Activated T-helper 1 cell treated with anti-CD3 and anti-CD28 coated beads, Interleukin-12 subunit alpha, Interleukin-12 subunit beta, Interleukin-2, Interleukin-4 antibody, amounts not matched to agents 30 ng/mL and 10 ng/mL and 1 ng/mL, durations not matched to agents 14 hours and 24 hours and 36 hours (primary cell): ENCODE results near the gene YIF1B. TPM values are rescaled to one million over a fixed set of nuclear protein-coding genes. Genes with fewer than 3 reads are reported as not detected.

Experiments used
- DNase-seq: peaks from one replicate; pipeline ENCODE4 v3.0.0; 2021; ENCODE audit warnings: low spot score
- H3K27ac Mint-ChIP-seq: one replicate; pipeline ENCODE4 v1.8.0; 2021; ENCODE audit warnings: mild to moderate bottlenecking, mixed read lengths
- H3K27me3 Mint-ChIP-seq: one replicate; pipeline ENCODE4 v1.8.0; 2022; ENCODE audit warnings: mild to moderate bottlenecking, moderate library complexity, mixed read lengths; ENCODE audit not compliant: insufficient read depth
- H3K36me3 Mint-ChIP-seq: one replicate; pipeline ENCODE4 v1.8.0; 2021; ENCODE audit warnings: low read depth, mixed read lengths
- H3K4me1 Mint-ChIP-seq: one replicate; pipeline ENCODE4 v1.8.0; 2021; ENCODE audit warnings: low read depth, mixed read lengths
- H3K4me3 Mint-ChIP-seq: one replicate; pipeline ENCODE4 v1.8.0; 2021; ENCODE audit warnings: mild to moderate bottlenecking, moderate library complexity, mixed read lengths
- H3K9me3 Mint-ChIP-seq: one replicate; pipeline ENCODE4 v1.8.0; 2021; ENCODE audit warnings: mixed read lengths
- intact Hi-C: fragments of 100-400 bp; cut with micrococcal nuclease; formaldehyde crosslinking; loops from one replicate; pipeline ENCODE4 v1.15.1; 2024
- total RNA-seq: library from RNA; stranded (reverse); gene quantifications from 2 replicates; pipeline ENCODE4 v1.2.3, GENCODE V29; 2022

The YIF1B gene
- total RNA-seq, 1 donor from 2014 or later: 96.0 TPM

DNA sequence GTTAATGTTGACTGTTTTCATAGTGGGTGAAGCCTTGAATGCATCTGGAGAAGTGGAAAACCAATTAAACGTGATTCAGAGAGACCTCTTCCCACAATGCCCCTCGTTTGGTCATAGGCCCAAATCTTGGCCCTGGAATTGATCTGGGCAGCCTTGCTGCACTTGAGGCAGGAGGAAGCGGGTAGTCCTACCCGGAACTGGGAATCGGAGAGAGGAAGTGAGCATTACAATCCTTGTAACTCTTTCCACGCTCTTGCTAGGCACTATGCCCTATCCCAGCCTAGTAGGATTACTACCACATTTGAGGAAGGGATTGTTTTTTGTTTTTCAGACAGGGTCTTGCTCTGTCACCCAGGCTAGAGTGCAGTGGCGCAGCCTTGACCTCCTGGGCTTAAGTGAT lies 7.5 kb upstream of the YIF1B start:
- no peak overlapping the region for H3K27ac Mint-ChIP-seq
- H3K36me3 Mint-ChIP-seq: peaks cover 24% of the 10 kb centered on the region
- H3K9me3 Mint-ChIP-seq: no peaks in the 10 kb centered on the region
- intact Hi-C loops: no loop called here
- DNase-seq: no peak
- no peak overlapping the region for H3K4me3 Mint-ChIP-seq
- peaks cover 42% of the 10 kb centered on the region for H3K4me1 Mint-ChIP-seq
- H3K27me3 Mint-ChIP-seq: no peaks in the 10 kb centered on the region

DNA sequence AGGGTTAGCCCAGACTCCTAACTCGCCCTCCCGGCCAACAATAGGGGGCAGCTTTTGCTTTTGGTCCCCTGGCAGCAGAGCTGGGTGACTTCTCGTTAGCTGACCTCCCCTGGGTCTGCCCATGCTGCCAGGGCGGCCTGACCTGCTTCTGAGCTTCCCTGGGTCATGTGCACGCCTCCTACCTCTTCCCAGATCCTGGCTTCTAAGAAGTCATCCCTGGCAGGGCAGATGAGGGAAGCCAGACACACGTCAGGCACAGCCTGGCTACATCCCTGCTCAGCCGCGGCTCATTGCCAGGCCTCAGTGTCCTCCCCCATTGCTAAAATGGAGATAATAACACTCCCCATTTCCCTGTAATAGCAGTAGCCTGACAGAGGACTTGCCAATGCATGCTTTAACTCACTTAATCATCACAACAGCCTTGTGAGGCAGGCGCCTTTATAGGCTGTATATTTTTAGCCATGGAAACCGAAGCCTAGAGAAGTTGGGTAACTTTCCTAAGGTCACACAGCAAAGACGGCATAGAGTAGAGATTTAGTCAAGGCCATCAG lies 6.0 kb upstream of the YIF1B start:
- H3K27ac Mint-ChIP-seq: no peak overlapping the region
- peaks cover 50% of the 10 kb centered on the region for H3K4me1 Mint-ChIP-seq
- H3K36me3 Mint-ChIP-seq: peaks cover 15% of the 10 kb centered on the region
- intact Hi-C loops: no loop called here
- H3K9me3 Mint-ChIP-seq: no peaks in the 10 kb centered on the region
- peak overlapping the region; percentile 86 for H3K4me3 Mint-ChIP-seq
- DNase-seq: no peak
- no peaks in the 10 kb centered on the region for H3K27me3 Mint-ChIP-seq

DNA sequence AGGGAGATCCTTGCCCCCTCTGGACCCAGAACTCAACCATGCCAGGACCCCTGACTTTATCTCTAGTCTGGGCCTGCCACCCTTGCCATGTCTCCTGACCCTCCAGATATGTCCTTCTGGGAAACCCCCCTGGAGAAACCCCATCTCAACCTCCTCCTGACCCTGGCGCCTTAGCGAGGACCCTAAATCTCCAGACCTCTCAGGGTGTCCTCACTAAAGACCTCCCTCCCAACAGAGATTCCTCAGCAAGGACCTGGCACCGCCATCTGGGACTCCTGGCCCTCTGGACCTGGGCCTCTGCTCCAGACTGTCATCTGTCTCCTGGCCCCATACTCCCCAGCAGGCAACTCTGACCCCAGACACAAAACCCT lies 5.2 kb upstream of the YIF1B start:
- H3K4me3 Mint-ChIP-seq: peak overlapping the region; percentile 86
- H3K4me1 Mint-ChIP-seq: peaks cover 50% of the 10 kb centered on the region
- H3K36me3 Mint-ChIP-seq: peaks cover 14% of the 10 kb centered on the region
- H3K27ac Mint-ChIP-seq: peak overlapping the region; percentile 48
- intact Hi-C loops: no loop called here
- H3K27me3 Mint-ChIP-seq: no peaks in the 10 kb centered on the region
- DNase-seq: no peak
- H3K9me3 Mint-ChIP-seq: no peaks in the 10 kb centered on the region

DNA sequence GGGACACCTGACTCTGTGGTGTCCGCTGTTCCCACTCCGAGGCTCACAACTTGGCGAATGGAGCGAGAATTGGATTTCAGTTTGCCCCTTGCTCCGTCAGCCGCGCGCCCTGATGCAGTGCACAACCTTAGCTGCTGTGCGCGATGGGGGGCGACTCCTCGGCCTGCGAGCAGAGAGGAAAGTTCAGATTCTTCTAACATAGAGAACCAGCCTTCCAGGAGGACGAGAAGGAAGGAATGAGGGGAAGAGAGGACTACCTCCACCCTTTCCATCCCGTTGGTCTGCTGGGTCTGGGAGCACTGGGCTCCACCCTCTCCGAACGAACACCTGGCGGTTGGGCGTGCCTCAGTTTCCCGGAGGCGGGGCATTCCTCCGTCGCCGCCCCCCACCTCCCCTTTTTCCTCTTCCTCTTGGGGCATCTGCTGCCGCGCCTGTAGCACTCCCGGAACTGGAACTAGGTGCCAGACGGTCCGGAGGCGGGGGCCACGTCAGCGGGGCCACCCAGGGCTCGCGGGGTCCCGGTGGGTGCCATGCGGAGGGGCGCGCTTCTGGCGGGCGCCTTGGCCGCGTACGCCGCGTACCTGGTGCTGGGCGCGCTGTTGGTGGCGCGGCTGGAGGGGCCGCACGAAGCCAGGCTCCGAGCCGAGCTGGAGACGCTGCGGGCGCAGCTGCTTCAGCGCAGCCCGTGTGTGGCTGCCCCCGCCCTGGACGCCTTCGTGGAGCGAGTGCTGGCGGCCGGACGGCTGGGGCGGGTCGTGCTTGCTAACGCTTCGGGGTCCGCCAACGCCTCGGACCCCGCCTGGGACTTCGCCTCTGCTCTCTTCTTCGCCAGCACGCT lies 3.9 kb upstream of the YIF1B start, which contains the start of gene KCNK6:
KCNK6 (plus strand) TSS at position 425 of the 838 bp plus-strand sequence; CDS start at position 531, 106 bp downstream.
- intact Hi-C loops: loop anchor here (5.0 kb wide), 1 partner anchor 533 kb away; no protein-coding TSS in a partner anchor
- Mint-ChIP-seq H3K27ac (peak within 1 kb of the TSS; percentile 71), H3K27me3 (no peaks in the 10 kb centered on the region), H3K4me1 (peaks cover 56% of the 10 kb centered on the region), H3K9me3 (no peaks in the 10 kb centered on the region), H3K36me3 (peaks cover 6% of the 10 kb centered on the region), H3K4me3 (peak within 1 kb of the TSS; percentile 86)
- DNase-seq: peak; percentile 52

DNA sequence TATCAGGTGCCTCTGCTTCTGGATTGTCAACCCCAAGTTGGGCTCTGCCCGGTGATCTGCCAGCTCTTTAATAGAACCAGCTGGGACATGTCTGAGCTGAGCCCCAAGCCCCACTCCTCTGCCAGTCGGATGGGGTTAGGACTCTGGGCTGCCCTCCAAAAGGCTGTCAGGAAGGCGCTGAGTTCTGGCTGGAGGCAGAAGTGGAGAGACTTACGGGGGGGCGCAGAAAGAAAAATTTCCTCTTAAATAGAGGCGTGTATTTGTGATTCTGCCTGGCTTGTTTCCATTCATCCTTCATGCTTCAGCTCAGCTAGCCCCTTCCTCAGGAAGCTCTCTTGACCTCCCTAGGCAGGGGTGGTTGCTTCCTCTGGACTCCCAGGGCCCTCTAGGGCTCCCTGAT lies 2.9 kb upstream of the YIF1B start:
- peaks cover 60% of the 10 kb centered on the region for H3K4me1 Mint-ChIP-seq
- H3K36me3 Mint-ChIP-seq: peaks cover 6% of the 10 kb centered on the region
- intact Hi-C loops: loop anchor here (5.0 kb wide), 1 partner anchor 534 kb away; no protein-coding TSS in a partner anchor
- H3K27me3 Mint-ChIP-seq: no peaks in the 10 kb centered on the region
- no peaks in the 10 kb centered on the region for H3K9me3 Mint-ChIP-seq
- no peak overlapping the region for H3K27ac Mint-ChIP-seq
- H3K4me3 Mint-ChIP-seq: peak overlapping the region; percentile 86
- no peak for DNase-seq

DNA sequence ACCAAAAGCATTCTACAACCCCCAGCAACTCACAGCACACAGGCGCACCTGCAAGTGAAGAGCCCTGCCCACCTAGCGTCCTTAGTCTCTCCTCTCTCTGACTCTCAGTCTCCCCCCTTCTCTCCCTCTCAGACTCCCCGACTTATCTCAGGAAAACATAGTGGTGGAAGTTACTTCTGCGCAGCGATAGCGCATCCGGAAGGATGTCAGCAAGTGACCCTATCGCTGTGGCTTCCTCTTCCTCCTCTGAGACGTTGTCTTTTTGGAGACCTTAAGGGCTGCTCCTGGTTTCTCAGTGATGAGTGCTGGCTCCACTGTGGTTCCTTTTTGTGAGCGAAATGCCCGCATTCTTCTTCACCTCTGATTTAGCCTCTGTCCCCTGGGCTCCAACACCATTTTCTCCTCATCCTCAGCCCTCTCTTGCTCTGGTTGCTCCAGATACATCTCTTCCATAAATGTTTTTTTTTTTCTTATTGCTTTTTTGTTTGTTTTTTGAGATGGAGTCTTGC lies 1.4 kb upstream of the YIF1B start:
- peak overlapping the region; percentile 96 for H3K27ac Mint-ChIP-seq
- intact Hi-C loops: loop anchor here (5.0 kb wide), 1 partner anchor 535 kb away; no protein-coding TSS in a partner anchor
- no peaks in the 10 kb centered on the region for H3K27me3 Mint-ChIP-seq
- H3K4me1 Mint-ChIP-seq: peaks cover 57% of the 10 kb centered on the region
- peak; percentile 30 for DNase-seq
- peak overlapping the region; percentile 85 for H3K4me3 Mint-ChIP-seq
- no peaks in the 10 kb centered on the region for H3K9me3 Mint-ChIP-seq
- H3K36me3 Mint-ChIP-seq: peaks cover 8% of the 10 kb centered on the region

DNA sequence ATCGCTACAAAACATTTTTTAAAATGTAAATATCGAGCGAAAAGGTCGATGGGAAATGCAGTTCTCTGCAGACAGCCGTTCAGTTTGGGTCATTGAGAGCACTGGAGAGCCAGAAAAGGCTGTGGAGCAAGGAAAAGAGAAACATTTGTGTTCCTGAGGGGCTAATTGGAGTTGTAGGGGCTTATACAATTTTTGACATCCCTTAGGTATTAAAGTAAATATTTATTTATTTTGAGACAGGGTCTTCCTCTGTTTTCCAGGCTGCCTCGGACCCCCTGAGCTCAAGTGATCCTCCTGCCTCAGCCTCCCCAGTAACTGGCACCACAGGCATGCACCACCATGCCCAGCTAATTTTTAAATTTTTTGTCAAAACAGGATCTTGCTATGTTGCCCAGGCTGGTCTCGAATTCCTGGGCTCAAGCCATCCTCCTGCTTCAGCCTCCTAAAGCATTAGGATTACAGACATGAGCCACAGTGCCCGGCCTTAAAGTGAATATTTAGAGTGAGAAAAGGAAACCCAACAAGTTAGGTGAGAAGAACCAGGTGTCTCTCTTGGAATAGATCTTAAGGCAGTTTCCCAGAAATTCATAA lies 825 bp upstream of the YIF1B start:
- Mint-ChIP-seq H3K27ac (peak overlapping the region; percentile 96), H3K27me3 (no peaks in the 10 kb centered on the region), H3K4me3 (peak overlapping the region; percentile 85), H3K36me3 (peaks cover 8% of the 10 kb centered on the region), H3K4me1 (peaks cover 51% of the 10 kb centered on the region), H3K9me3 (no peaks in the 10 kb centered on the region)
- intact Hi-C loops: loop anchor here (1.0 to 5.0 kb wide), 6 partner anchors 19 to 536 kb away; partner anchors contain the start of genes CATSPERG, PSMD8 and SPINT2
- no peak for DNase-seq

DNA sequence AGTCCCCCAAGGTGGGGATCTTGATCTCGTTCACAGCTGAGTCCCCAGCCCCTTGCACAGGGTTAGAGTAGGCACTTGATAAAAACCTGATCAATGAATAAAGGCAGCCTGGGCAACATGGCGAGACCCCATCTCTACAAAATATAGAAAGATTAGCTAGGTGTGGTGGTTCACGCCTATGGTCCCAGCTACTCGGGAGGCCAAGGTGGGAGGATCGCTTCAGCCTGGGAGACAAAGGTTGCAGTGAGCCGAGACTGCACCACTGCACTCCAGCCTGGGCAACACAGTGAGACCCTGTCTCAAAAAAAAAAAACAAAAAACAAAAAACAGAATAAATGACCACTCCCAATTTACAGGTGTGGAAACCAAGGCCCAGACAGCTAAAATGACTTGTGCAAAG lies 4.8 kb downstream of the YIF1B start:
- DNase-seq: no peak
- H3K4me3 Mint-ChIP-seq: no peak overlapping the region
- no peaks in the 10 kb centered on the region for H3K9me3 Mint-ChIP-seq
- H3K4me1 Mint-ChIP-seq: peaks cover 24% of the 10 kb centered on the region
- intact Hi-C loops: no loop called here
- H3K36me3 Mint-ChIP-seq: peaks cover 27% of the 10 kb centered on the region
- H3K27ac Mint-ChIP-seq: no peak overlapping the region
- H3K27me3 Mint-ChIP-seq: no peaks in the 10 kb centered on the region

DNA sequence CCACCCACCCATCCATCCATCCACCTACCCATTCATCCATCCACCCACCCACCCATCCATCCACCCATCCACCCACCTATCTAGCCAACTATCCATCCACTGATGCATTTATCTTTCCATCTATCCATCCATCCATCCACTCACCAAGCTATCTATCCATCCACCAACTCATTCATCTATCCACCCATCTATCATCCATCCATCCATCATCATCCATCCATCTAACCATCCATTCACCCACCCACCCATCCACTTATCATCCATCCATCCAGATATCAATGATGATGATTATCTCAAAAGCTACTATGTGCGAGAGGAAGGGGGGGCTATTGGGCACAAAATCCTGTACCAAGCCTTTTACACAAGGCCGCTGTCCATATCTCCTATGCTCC lies 5.5 kb downstream of the YIF1B start:
- no peak overlapping the region for H3K4me3 Mint-ChIP-seq
- H3K4me1 Mint-ChIP-seq: peaks cover 23% of the 10 kb centered on the region
- DNase-seq: no peak
- intact Hi-C loops: no loop called here
- no peak overlapping the region for H3K27ac Mint-ChIP-seq
- peaks cover 27% of the 10 kb centered on the region for H3K36me3 Mint-ChIP-seq
- H3K9me3 Mint-ChIP-seq: no peaks in the 10 kb centered on the region
- no peaks in the 10 kb centered on the region for H3K27me3 Mint-ChIP-seq

DNA sequence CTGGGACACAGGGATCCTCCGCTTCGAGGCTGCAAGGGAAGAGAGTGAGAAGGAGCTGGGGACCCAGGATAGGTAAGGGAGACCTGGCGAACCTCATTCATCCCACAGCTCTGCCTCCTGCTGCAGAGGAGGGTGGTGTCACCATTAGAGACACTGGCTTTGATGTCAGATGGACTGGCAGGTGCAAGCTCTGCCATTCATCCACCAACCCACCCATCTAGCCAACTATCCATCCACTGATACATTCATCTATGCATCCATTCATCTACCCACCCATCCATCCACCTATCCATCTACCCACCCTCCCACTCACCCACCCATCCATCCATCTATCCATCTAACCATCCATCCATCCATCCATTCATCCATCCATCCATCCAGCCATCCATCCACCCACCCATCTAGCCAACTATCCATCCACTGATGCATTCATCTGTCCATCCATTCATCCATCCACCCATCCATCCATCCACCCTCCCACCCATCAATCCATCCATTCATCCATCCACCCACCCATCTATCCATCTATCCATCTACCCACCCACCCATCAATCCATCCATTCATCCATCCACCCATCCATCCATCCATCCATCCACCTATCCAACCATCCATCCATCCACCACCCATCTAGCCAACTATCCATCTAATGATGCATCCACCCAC lies 6.0 kb downstream of the YIF1B start:
- Mint-ChIP-seq H3K27me3 (no peaks in the 10 kb centered on the region), H3K4me3 (no peak overlapping the region), H3K9me3 (no peaks in the 10 kb centered on the region), H3K4me1 (peaks cover 17% of the 10 kb centered on the region), H3K27ac (no peak overlapping the region), H3K36me3 (peaks cover 27% of the 10 kb centered on the region)
- intact Hi-C loops: no loop called here
- no peak for DNase-seq

DNA sequence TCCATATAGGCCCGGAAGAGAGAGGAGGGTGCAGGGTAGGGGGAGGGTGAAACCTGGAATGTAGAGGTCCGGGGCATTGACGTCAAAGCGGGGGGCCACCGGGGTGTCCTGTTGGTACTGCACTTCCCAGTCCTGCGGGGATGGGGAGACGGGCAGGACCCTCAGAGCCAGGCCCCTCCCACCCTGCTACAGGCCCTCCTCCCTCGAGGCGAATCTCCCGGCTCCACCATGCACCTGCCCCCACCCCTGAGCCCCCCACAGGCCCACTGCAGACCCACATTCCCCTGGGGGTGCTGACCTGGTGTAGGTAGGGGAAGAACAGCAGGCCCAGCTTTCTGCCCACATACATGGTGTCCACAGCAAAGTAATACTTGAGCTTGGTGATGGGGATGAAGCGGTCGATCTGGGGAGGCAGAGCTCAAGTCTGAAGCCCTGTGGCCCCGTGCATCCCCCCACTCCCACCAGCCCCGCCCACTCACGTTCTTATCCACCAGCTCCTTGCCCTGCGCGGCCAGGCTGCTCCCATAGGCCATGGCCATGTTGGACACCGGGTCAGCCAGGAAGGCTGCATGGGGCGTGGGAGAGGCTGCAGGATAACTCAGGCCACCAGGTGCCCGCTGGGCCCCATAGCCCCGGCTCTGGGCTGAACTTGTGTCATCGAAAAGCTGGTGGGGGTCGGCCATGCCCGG lies 6.7 kb downstream of the YIF1B start:
- no peak for DNase-seq
- Mint-ChIP-seq H3K27me3 (no peaks in the 10 kb centered on the region), H3K9me3 (no peaks in the 10 kb centered on the region), H3K36me3 (peaks cover 27% of the 10 kb centered on the region), H3K4me1 (peaks cover 17% of the 10 kb centered on the region), H3K4me3 (no peak overlapping the region), H3K27ac (no peak overlapping the region)
- intact Hi-C loops: no loop called here
